Left cardiac atrium (tissue), 4 donors: ENCODE results near the gene PLA2G2C. TPM values are rescaled to one million over a fixed set of nuclear protein-coding genes. Genes with fewer than 3 reads are reported as not detected.

ENCODE experiments used
- ATAC-seq, 2 donors: fragments of 200-7000 bp; cut with Tn5 transposase; one replicate each; pipeline ENCODE4 v1.9.1; 2020; ENCODE audit warnings: mild to moderate bottlenecking in 2 of 2, moderate library complexity in 2 of 2
- DNase-seq: peaks from one replicate; pipeline ENCODE4 v3.0.0-alpha.2; 2020
- intact Hi-C, 2 donors: fragments of 100-400 bp; cut with DNase I; formaldehyde crosslinking; loops; one replicate each; pipeline versions ENCODE4 v1.14.1 to v1.15.1; 2022 to 2023
- total RNA-seq, 2 donors: library from RNA; stranded (reverse); fragmentation: NEBNext Ultra II Directional; extraction: Animal tissue kit (Norgen Biotek cat#: 25700); gene quantifications; one replicate each; pipeline ENCODE4 v1.2.1, GENCODE V29; 2021
- donor health status: DM: no; HTN: yes; CAD: no.
- donor health status: DM: no; HTN: yes; CAD: no; lungs with severe emphysema.
- donor health status: DM: yes; HTN: yes; CAD: no.
- donor health status: Dilated cardiomyopathy.

Gene PLA2G2C
- total RNA-seq, 2 donors from 2014 or later: not detected

GRCh38 chr1:20123722-20124455 is 62.4 kb downstream of the PLA2G2C start:
- no peak for DNase-seq
- intact Hi-C loops: no loop called here
- peak in 1 of 2 donors; percentile 33 for ATAC-seq

DNA sequence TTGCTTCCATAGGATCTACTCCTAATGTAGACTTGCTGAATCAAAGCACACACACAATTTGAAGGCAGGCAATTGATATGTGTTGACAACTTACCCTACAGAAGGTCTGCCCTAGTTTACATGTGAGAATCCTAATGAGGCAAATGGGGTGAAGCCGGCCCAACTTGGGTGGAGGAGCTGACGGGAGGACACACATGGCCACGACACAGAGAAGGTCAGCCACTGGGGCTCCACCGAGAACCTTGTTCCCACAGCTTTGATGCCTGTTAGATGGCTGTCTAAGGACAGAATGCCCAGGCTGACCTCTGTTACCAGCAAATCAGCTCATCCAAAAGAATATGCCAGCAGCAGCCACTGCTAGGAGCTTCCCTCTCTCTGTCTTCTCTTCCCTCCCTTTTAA is 65.5 kb downstream of the PLA2G2C start:
- no peak for ATAC-seq
- intact Hi-C loops: no loop called here
- DNase-seq: no peak

DNA sequence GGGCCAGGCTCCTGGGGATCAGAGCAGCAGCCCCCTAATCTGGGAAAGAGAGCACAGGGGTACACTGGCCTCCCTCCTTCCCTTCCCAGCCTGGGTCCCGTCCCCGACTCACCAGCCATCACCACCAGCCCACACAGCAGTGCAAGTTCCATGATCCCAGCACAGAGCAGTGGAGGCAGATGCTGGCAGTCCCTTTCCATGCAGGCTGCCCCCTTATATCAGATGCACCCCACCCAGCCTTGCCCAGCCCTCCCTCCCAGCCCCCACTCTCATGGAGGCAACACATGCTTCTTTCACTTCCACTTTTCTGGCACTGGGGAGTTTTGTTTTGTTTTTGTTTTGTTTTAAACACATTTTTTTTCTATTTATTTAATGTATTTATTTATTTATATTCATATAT is 67.0 kb downstream of the PLA2G2C start, which contains the start of gene PLA2G2D:
Gene PLA2G2D (minus strand): TSS at position 190 of the 400 bp plus-strand sequence. CDS start 38 bp downstream, at position 152.
- no peak for ATAC-seq
- DNase-seq: no peak
- intact Hi-C loops: no loop called here

DNA sequence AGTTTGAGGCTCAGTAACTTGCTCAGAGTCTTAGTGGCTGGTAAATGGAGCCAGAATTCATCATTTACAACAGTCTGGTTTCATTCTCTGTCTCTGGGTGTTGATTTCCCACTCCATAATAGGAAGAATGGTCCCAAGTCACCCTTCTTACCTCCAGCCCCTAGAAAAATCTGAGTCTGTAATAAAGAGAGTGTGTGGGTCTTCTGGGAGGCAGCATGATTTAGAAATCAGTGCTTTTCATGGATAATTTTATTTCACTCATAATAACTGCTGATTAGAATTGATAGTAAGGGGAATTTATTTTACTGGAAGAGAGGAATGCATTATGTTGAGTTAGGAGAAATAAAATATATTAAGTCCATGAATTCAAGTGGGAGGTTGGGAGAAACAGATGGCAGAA is 69.1 kb downstream of the PLA2G2C start:
- no peak for ATAC-seq
- intact Hi-C loops: no loop called here
- DNase-seq: no peak

DNA sequence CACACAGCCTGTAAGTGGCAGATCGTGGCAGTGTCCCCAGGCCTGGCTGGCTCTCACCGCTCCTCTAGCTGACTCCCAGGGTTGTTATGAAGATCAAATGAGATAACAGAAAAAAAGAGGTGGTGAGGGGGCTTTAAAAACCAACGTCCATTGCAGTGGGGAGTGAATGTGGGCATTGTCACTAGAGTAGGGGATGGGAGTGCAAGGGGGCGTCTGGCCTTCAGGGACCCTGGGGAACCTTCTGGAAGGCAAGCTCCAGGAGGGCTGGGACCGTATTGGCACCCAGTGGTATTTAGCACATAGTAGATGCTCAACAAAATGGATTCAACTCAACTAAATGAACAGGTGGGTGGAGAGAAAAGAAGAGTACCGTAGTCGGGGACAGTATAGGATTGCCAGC is 70.4 kb downstream of the PLA2G2C start:
- DNase-seq (no peak), ATAC-seq (no peak)
- intact Hi-C loops: no loop called here

- intact Hi-C loops: no loop called here
- DNase-seq (no peak), ATAC-seq (no peak)
These were observed 70.8 kb downstream of the PLA2G2C start for GRCh38 chr1:20115479-20115878.

DNA sequence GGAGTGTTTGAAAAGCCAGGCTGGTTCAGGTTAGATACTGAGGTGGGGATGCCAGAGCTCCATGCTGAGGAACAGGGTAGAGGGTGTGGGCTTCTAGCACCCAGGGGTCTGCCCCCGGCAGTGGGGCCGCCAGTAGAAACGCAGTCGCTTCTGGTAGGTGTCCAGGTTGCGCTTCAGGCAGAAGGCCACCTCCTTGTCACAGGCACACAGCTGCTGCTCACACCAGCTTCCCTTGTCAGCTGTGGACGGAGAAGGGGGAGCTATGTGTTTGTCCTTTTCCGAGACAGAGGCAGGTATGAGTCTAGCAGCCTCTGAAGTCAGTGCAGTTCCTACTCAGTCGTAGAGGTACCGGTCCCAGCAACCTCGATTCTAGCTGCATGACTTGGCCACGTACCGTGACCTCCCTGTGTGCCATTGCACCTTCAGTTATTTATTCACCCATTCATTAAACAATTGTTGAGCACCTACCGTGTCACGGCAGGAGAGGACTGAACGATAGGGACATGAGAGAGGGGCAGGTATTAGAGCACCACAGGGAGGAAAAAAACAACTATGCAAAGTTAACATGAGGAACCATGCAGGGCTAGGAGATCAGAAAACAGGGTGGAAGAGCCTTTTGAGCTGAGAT is 72.2 kb downstream of the PLA2G2C start:
- ATAC-seq (no peak), DNase-seq (no peak)
- intact Hi-C loops: no loop called here

Other genes starting within 250 kb of the PLA2G2C start
- 1,000 to 10,000 TPM in 1 of 2 donors, 100 to 1,000 TPM in 1; 376 to 1,124 TPM for gene PLA2G2A, start 206.9 kb downstream of the PLA2G2C start, total RNA-seq
- 10 to 100 TPM; 84.9 to 93.0 TPM for gene PLA2G5, start 116.3 kb downstream of the PLA2G2C start, total RNA-seq
- not detected for gene PLA2G2D, start 67.0 kb downstream of the PLA2G2C start, total RNA-seq
- not detected for gene PLA2G2F, start 47.2 kb downstream of the PLA2G2C start, total RNA-seq
- gene UBXN10, start 422 bp downstream of the PLA2G2C start, total RNA-seq: 1 to 10 TPM; 3.1 to 5.4 TPM
- under 1 TPM; 0.06 to 0.16 TPM for gene VWA5B1, start 104.4 kb upstream of the PLA2G2C start, total RNA-seq